C4-2B (cell line): ENCODE data around the gene TIMM10.
A peak's percentile ranks its signal among the peaks of the same experiment; 100 is the strongest.

Experiments
- H3K27ac ChIP-seq: fragments of 450-650 bp; 2 replicates; pipeline ENCODE4 v1.5.1; 2017
- CTCF ChIP-seq: fragments of 450-650 bp; conservative IDR thresholded peaks from 2 replicates; pipeline ENCODE4 v1.5.1; 2017; ENCODE audit warnings: mild to moderate bottlenecking
- ZFX ChIP-seq: fragments of 450-650 bp; IDR thresholded peaks from 2 replicates; pipeline ENCODE4 v1.6.1; 2017

TIMM10 gene

GRCh38 chr11:57566005-57566904, 35.7 kb upstream of the TIMM10 start:
- no peak overlapping the region for H3K27ac ChIP-seq

GRCh38 chr11:57562596-57562995, 32.0 kb upstream of the TIMM10 start:
- TF ChIP-seq ZFX (no peak), CTCF (no peak)
- no peak overlapping the region for H3K27ac ChIP-seq

More at GRCh38 chr11:57566005-57566904, 35.7 kb upstream of the TIMM10 start:
- TF ChIP-seq ZFX: no peak
- no peak for TF ChIP-seq CTCF

GRCh38 chr11:57560146-57560545, 29.6 kb upstream of the TIMM10 start:
- TF ChIP-seq CTCF (no peak), ZFX (no peak)
- H3K27ac ChIP-seq: peak overlapping the region; percentile 46

- H3K27ac ChIP-seq: no peak overlapping the region
- TF ChIP-seq ZFX (no peak), CTCF (no peak)
These were observed 25.5 kb upstream of the TIMM10 start for GRCh38 chr11:57556041-57556440.

GRCh38 chr11:57555393-57555792, 24.8 kb upstream of the TIMM10 start:
- no peak for TF ChIP-seq ZFX
- no peak for TF ChIP-seq CTCF
- no peak overlapping the region for H3K27ac ChIP-seq

GRCh38 chr11:57552479-57552878, 21.9 kb upstream of the TIMM10 start:
- TF ChIP-seq ZFX: no peak
- TF ChIP-seq CTCF: no peak
- no peak overlapping the region for H3K27ac ChIP-seq

- TF ChIP-seq CTCF (no peak), ZFX (no peak)
These were observed 21.4 kb upstream of the TIMM10 start for GRCh38 chr11:57551941-57552340.

More at GRCh38 chr11:57551941-57552340, 21.4 kb upstream of the TIMM10 start:
- no peak overlapping the region for H3K27ac ChIP-seq
